ENCODE data around the gene PSKH1. TPM values are rescaled to one million over a fixed set of nuclear protein-coding genes. Genes with fewer than 3 reads are reported as not detected.

PSKH1 gene
- total RNA-seq, 1 experiment from 2014 or later, result 21.7 TPM

Other genes starting within 250 kb of the PSKH1 start
- gene CARMIL2, start 248.1 kb upstream of the PSKH1 start, total RNA-seq (2022), result 1.6 and 1.9 TPM in 2 replicates
- gene ACD, start 233.0 kb upstream of the PSKH1 start, total RNA-seq (2022), result 26.1 and 33.6 TPM in 2 replicates
- 3.2 and 4.5 TPM in 2 replicates for gene PARD6A, start 232.3 kb upstream of the PSKH1 start, total RNA-seq (2022)
- 12.8 and 14.5 TPM in 2 replicates for gene ENKD1, start 226.5 kb upstream of the PSKH1 start, total RNA-seq (2022)
- 0.54 and 0.65 TPM in 2 replicates for gene C16orf86, start 226.4 kb upstream of the PSKH1 start, total RNA-seq (2022)
- gene GFOD2, start 173.9 kb upstream of the PSKH1 start, total RNA-seq (2022), result 14.8 and 19.0 TPM in 2 replicates
- gene RANBP10, start 86.7 kb upstream of the PSKH1 start, total RNA-seq (2022), result 17.2 and 21.7 TPM in 2 replicates
- 1.1 and 1.5 TPM in 2 replicates for gene TSNAXIP1, start 86.4 kb upstream of the PSKH1 start, total RNA-seq (2022)
- gene THAP11, start 50.9 kb upstream of the PSKH1 start, total RNA-seq (2022), result 18.3 and 20.5 TPM in 2 replicates
- 133 TPM in 2 replicates for gene NUTF2, start 46.3 kb upstream of the PSKH1 start, total RNA-seq (2022)
- 30.9 and 35.5 TPM in 2 replicates for gene CENPT, start 45.6 kb upstream of the PSKH1 start, total RNA-seq (2022)
- 50.9 and 51.3 TPM in 2 replicates for gene EDC4, start 20.2 kb upstream of the PSKH1 start, total RNA-seq (2022)
- gene NRN1L, start 8.4 kb upstream of the PSKH1 start, total RNA-seq (2022), result 0.81 TPM in 1 of 2 replicates, not detected in the other
- gene CTRL, start 38.6 kb downstream of the PSKH1 start, total RNA-seq (2022), result 0.52 and 1.6 TPM in 2 replicates
- 20.3 and 32.7 TPM in 2 replicates for gene PSMB10, start 43.6 kb downstream of the PSKH1 start, total RNA-seq (2022)
- 35.3 and 44.5 TPM in 2 replicates for gene LCAT, start 50.9 kb downstream of the PSKH1 start, total RNA-seq (2022)
- gene SLC12A4, start 75.4 kb downstream of the PSKH1 start, total RNA-seq (2022), result 107 TPM in 2 replicates
- gene DPEP3, start 87.2 kb downstream of the PSKH1 start, total RNA-seq (2022), result not detected in 2 replicates
- gene DPEP2, start 106.2 kb downstream of the PSKH1 start, total RNA-seq (2022), result not detected in 2 replicates
- not detected in 2 replicates for gene DPEP2NB, start 122.7 kb downstream of the PSKH1 start, total RNA-seq (2022)
- gene DDX28, start 130.0 kb downstream of the PSKH1 start, total RNA-seq (2022), result 9.3 and 11.7 TPM in 2 replicates
- 24.2 and 26.4 TPM in 2 replicates for gene DUS2, start 130.0 kb downstream of the PSKH1 start, total RNA-seq (2022)
- gene NFATC3, start 192.1 kb downstream of the PSKH1 start, total RNA-seq (2022), result 18.5 and 24.1 TPM in 2 replicates